Activated CD4-positive, alpha-beta T cell treated with anti-CD3 and anti-CD28 coated beads for 4 hours (primary cell): ENCODE data around the gene WAC.
A peak's percentile ranks its signal among the peaks of the same experiment; 100 is the strongest.
"Not testable (repeated sequence)": the region's sequence is repeated elsewhere in the genome, so short reads cannot be mapped to it uniquely, and the experiment has no call there.

Source experiments
- DNase-seq, 2 donors: peaks; one replicate each; pipeline ENCODE4 v3.0.0-alpha.2; 2020

WAC gene, protein sequence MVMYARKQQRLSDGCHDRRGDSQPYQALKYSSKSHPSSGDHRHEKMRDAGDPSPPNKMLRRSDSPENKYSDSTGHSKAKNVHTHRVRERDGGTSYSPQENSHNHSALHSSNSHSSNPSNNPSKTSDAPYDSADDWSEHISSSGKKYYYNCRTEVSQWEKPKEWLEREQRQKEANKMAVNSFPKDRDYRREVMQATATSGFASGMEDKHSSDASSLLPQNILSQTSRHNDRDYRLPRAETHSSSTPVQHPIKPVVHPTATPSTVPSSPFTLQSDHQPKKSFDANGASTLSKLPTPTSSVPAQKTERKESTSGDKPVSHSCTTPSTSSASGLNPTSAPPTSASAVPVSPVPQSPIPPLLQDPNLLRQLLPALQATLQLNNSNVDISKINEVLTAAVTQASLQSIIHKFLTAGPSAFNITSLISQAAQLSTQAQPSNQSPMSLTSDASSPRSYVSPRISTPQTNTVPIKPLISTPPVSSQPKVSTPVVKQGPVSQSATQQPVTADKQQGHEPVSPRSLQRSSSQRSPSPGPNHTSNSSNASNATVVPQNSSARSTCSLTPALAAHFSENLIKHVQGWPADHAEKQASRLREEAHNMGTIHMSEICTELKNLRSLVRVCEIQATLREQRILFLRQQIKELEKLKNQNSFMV

GRCh38 chr10:28532337-28533185, at the start of gene WAC:
Gene WAC, plus strand, starts transcription at chr10:28533118. Its CDS starts 462 bp downstream, at chr10:28533580.
- DNase-seq, result peak; percentile 95 to 97

DNA sequence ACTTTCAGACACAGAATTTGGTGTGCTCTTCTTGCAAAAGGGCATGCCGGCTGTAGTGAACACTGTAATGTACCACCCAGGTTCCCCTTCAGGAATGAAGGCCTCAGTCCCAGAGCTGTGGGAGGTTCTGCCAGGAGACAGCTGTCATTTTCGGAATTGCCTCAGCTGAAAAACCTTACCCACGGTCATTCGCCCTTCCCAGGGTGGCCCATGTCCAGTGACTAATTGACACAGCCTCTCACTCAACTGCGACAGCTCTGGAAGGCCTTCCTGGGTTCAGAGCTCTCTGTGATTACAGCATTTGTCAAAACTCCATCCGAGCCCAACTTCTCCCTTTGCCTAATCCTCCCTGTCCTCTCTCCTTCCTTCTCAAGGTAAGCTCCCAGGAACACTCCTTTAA, 43.7 kb upstream of the WAC start:
- DNase-seq, result no peak

DNA sequence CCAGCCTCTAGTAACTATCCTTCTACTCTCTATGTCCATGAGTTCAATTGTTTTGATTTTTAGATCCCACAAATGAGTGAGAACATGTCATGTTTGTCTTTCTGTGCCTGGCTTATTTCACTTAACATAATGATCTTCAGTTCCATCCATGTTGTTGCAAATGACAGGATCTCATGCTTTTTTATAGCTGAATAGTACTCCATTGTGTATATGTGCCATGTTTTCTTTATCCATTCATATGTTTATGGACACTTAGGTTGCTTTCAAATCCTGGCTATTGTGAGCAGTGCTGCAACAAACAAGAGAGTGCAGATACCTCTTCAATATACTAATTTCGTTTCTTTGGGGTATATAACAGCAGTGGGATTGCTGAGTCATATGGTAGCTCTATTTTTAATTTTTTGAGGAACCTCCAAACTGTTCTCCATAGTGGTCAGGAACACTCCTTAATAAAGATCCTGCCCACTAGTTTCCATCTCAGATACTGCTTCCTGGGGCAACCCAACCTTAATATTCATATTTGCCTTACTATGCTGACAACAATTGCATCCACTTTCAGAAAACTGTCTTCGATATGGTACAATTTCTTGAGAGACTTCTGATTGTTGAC, 42.6 kb upstream of the WAC start:
- DNase-seq, result not testable (repeated sequence)

DNA sequence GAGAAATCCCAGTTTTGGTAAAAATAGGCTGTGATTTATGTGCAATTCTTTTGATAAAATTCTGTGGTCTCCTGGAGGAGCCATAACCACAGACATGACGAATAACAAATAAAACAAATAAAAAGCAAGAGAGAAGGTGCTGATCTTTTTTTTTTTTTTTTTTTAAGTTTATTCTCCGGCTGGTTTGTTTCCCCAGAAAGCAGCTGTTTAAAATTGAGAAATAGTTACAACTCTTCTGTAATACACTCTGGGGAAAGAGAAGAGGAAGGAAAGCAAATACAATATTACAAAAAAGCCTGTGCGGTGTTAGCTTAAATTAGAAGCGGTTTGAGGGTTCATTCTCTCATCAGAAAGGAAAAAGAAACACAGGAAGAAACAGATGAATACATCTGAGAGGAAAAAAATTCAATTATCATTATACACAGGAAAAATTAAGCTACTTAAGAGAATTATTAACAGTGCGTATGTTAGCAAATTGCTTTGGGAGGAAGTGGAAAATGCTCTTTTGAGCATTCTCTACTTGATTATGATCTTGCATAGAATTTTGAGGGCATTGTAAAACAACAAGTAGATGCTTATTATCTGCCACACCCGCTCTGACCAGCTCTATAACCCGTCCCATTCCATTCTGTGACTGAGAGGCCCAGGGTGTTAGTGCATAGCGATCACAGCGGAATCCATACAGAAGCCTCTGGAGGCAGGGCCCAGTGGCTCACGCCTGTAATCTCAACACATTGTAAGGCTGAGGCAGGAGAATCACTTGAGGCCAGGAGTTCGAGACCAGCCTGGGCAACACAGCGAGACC, 40.6 kb upstream of the WAC start:
- no peak for DNase-seq

GRCh38 chr10:28494420-28494819, 38.5 kb upstream of the WAC start:
- no peak for DNase-seq

DNA sequence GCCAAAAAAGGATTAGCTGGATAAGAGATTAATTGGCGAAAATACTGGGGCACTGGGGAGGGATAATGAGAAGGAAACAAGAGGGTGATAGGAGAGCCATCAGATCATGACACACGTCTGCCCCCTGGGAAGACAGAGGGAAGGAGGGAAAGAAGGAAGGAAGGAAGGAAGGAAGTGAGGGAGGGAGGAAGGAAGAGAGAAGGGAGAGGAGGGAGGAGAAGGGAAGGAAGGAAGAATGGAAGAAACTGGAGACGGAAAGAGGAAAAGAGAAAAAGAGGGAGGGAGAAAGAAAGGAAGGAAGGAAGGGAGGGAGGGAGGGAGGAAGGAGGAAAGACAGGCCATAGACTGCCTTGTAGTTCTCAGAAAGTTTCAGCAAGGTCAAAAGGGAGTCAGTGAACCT, 37.8 kb upstream of the WAC start:
- DNase-seq, result no peak

- no peak for DNase-seq
These were observed 36.9 kb upstream of the WAC start for GRCh38 chr10:28496017-28496416.

- DNase-seq, result no peak
These were observed 36.4 kb upstream of the WAC start for GRCh38 chr10:28496481-28496961.

DNA sequence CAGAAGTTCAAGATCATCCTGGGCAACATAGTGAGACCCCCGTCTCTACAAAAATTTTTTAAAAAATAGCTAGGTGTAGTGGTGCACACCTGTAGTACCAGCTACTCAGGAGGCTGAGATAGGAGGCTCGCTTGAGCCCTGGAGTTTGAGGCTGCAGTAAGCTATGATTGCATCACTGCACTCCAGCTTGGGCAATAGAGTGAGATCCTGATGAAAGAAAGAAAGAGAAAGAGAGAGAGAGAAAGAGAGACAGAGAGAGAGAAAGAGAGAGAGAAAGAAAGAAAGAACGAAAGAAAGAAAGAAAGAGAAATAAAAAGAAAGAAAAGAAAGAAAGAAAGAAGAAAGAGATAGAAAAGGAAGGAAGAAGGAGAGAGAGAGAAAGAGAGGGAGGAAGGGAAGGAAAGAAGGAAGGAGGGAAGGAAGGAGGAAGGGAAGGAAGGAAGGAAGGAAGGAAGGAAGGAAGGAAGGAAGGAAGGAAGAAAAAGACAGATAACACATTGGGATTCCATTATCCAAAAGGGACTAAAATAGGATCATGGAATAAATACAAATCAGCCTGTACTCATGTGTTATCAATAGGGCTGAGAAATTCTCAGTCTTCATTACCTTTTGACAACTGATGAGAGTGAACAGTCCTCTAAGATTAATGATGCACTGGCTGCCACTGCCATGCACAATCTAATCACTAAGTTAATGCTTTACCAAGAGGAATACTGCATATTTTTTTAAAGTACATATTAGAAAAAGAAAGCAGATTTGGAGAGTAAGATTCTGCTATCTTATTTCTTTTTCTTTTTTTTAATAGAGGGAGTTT, 35.4 kb upstream of the WAC start:
- DNase-seq, result no peak

DNA sequence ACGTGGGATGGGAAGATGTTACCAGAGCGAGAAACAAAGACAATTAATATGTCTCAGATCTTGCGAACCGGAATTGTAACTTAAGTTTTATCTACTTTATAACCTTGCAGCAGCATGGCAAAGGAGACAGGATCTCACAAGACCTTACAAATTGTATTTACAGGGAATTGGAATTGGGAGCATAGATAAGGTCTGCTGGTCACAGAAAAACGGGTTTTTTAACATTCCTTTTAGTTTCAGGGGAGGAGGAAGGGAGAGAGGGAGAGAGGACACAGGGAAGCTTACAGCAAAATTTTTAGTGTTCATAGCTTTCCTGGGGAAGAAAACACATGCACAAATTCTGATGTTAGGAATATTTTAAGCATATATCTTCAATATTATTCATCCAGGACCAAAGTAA, 32.7 kb upstream of the WAC start:
- not testable (repeated sequence) for DNase-seq

DNA sequence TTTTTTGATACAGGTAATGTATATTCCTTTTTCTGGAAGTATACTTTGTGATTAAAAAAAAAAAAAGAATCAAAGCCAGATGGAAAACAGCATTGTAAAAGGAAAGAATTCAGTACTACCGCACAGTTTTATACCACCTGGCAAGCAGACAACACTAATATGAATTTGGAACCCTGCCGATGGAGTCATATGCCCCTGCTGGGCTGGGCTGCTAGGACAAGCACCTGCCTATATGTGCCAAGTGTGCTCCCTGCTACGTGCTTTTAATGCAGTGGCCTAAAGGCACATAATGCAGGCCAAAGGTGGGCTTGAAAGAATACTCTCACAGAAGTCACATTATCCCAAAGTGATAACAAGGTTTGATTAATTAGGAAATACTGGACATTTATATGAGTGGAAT, 29.8 kb upstream of the WAC start:
- DNase-seq, result no peak

DNA sequence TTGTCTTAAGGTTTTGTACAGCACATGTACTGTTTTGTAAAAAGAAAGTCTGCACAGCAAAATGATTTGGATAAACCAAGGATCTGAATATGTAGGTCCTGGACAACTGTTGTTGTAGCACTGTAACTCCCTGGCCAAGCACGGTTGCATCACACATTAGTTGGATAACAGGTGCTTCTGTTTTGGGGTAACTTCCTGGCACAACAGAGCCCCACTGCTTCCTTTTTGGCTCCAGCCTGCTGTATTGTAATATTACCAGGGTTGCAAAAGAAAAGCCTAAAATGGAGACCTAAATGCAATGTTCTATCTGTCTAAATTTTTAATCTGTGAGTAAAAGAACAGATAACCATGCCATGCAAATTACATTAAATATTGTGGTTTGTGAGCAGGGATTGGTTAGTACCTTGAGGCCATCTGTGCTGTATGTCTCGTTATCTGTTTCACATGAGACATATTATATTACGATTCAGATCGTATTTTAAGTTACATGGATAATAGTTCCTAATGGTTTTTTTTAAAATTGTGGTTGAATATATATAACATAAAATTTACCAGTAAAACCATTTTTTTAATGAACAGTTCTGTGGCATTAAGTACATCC, 27.5 kb upstream of the WAC start:
- no peak for DNase-seq

DNA sequence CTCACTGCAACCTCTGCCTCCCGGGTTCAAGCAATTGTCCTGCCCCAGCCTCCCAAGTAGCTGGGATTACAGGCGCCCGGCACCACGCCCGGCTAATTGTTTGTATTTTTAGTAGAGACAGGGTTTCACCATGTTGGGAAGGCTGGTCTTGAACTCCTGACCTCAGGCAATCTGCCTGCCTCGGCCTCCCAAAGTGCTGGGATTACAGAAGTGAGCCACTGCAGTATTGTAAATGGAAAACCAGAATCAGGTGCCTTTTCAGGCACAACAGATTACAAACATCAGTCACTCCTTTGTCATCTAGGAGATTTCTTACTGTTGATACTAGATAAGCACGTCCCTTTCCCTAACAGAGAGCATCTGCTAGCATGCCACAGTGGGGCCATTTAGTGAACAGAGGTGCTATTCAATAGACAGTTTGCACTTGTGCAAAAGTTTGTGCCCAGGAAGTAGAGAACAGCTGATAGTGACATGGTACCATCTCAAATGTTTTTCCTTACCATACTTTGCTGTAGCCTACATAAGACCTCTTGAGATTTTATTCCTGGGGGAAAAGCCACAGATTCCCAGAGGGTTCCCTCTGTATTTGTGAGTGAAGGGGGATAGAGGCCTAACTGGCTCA, 24.5 kb upstream of the WAC start:
- DNase-seq, result no peak

GRCh38 chr10:28509286-28509685, 23.6 kb upstream of the WAC start:
- no peak for DNase-seq

- no peak for DNase-seq
These were observed 18.3 kb upstream of the WAC start for GRCh38 chr10:28514648-28515047.

GRCh38 chr10:28520346-28520745, 12.6 kb upstream of the WAC start:
- no peak for DNase-seq

- DNase-seq, result not testable (repeated sequence)
These were observed 12.1 kb upstream of the WAC start for GRCh38 chr10:28520828-28521227.

GRCh38 chr10:28521961-28522360, 11.0 kb upstream of the WAC start:
- not testable (repeated sequence) for DNase-seq

DNA sequence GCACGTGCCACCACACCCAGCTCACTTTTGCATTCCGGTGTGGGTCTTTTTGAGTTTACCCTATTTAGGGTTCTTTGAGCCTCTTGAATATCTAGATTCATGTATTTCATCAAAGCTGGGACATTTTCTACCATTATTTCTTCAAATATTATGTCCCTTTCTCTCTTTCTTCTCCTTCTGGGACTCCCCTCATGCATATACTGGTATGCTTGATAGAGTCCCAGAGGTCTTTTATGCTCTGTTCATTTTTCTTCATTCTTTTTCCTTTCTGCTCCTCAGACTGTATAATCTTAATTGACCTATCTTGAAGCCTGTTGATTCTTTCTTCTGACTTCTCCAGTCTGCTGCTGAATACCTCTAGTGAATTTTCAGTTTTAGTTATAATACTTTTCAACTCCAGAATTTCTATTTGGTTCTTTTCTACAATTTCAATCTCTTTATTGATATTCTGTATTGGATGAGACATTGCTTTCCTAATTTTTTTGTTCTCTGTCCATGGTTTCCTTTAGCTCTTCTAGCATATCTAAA, 9.1 kb upstream of the WAC start:
- DNase-seq, result no peak

DNA sequence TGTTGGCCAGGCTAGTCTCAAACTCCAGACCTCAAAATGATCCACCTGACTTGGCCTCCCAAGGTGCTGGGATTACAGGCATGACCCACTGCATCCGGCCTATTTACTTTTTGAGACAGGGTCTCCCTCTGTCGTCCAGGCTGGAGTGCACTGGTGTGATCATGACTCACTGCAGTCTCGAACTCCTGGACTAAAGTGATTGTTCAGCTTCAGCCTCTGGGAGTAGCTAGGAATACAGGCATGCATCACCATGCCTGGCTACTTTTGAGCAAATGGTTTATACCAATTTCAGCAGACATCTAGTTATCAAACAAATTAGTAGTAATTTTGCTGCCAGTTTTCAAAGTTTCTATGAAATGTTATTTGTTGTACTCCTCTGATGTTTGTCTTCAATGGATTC, 2.2 kb upstream of the WAC start:
- DNase-seq, result no peak
